Loucy (cell line): Measurements from ENCODE around the gene TYMP.

Experiments
- CTCF ChIP-seq: fragments of 200-600 bp; sonication (generic); conservative IDR thresholded peaks from 2 replicates; pipeline ENCODE4 v1.5.1; 2014; ENCODE audit warnings: mild to moderate bottlenecking, antibody characterized with exemption, low read length
- EZH2phosphoT487 ChIP-seq: fragments of 200-600 bp; IDR thresholded peaks from 2 replicates; pipeline ENCODE4 v1.6.1; 2018; ENCODE audit warnings: antibody characterized with exemption, mild to moderate bottlenecking, moderate library complexity, borderline replicate concordance

- TF ChIP-seq CTCF (no peak), EZH2phosphoT487 (no peak)
Measured at GRCh38 chr22:50507991-50508884, 21.6 kb downstream of the TYMP start, which contains the start of gene NCAPH2.
